Heart left ventricle (tissue), 16 donors: ENCODE results near the gene GRB2. TPM values are rescaled to one million over a fixed set of nuclear protein-coding genes. Genes with fewer than 3 reads are reported as not detected.

ENCODE experiments used
- ATAC-seq, 4 donors: fragments of 200-7000 bp; cut with Tn5 transposase; one replicate each; pipeline ENCODE4 v1.9.1; 2020 to 2022; ENCODE audit warnings: moderate library complexity in 4 of 4, mild to moderate bottlenecking in 3 of 4, moderate number of reproducible peaks in 1 of 4
- DNase-seq, 5 donors: peaks; one replicate each; pipeline ENCODE4 v3.0.0-alpha.2; 2020
- H3K27ac ChIP-seq, 12 donors: fragments of 200-600 bp; sonication (generic) in 4 of 12; one replicate each; pipeline versions ENCODE4 v1.5.0 to v1.8.0; 2016 to 2022; ENCODE audit warnings: mild to moderate bottlenecking in 2 of 12
- H3K27me3 ChIP-seq, 9 donors: fragments of 200-600 bp; sonication (generic) in 2 of 9; one replicate each; pipeline versions ENCODE4 v1.5.1 to v1.8.0; 2016 to 2022; ENCODE audit warnings: mild to moderate bottlenecking in 3 of 9
- H3K36me3 ChIP-seq, 9 donors: fragments of 200-600 bp; sonication (generic) in 2 of 9; one replicate each; pipeline versions ENCODE4 v1.5.0 to v1.8.0; 2018 to 2022; ENCODE audit warnings: mild to moderate bottlenecking in 2 of 9
- H3K4me1 ChIP-seq, 12 donors: fragments of 200-600 bp; sonication (generic) in 4 of 12; one replicate each; pipeline versions ENCODE4 v1.5.0 to v1.8.0; 2016 to 2022; ENCODE audit warnings: mild to moderate bottlenecking in 3 of 12
- H3K4me3 ChIP-seq, 12 donors: fragments of 200-600 bp; sonication (generic) in 4 of 12; one replicate each; pipeline versions ENCODE4 v1.5.0 to v1.8.0; 2017 to 2022; ENCODE audit warnings: mild to moderate bottlenecking in 9 of 12, moderate library complexity in 4 of 12
- H3K9me3 ChIP-seq, 12 donors: fragments of 200-600 bp; sonication (generic) in 4 of 12; one replicate each; pipeline versions ENCODE4 v1.5.0 to v1.8.0; 2016 to 2022; ENCODE audit warnings: mild to moderate bottlenecking in 1 of 12
- CTCF ChIP-seq, 12 donors: fragments of 200-600 bp; sonication (generic) in 4 of 12; IDR thresholded peaks; one replicate each; pipeline versions ENCODE4 v1.5.0 to v1.8.0; 2018 to 2022; ENCODE audit warnings: antibody characterized with exemption in 12 of 12, mild to moderate bottlenecking in 5 of 12
- POLR2A ChIP-seq, 2 donors: fragments of 450-650 bp; IDR thresholded peaks; one replicate each; pipeline ENCODE4 v1.6.1; 2017; ENCODE audit warnings: antibody characterized with exemption in 2 of 2, mild to moderate bottlenecking in 2 of 2, moderate library complexity in 2 of 2
- WGBS, 4 donors: extraction: QIAGEN DNeasy Blood & Tissue Kit in 2 of 4; methylation state at CpG; one replicate each; pipeline versions ENCODE4 v1.1.5 to v1.1.7; 2013 to 2018; 5-methylcytosine and 5-hydroxymethylcytosine counted together
- intact Hi-C, 10 donors: fragments of 100-400 bp; cut with DNase I; formaldehyde crosslinking; loops; one replicate each; pipeline versions ENCODE4 v1.11.1 to v1.14.2; 2022
- polyA plus RNA-seq, 2 donors: library from polyadenylated mRNA; stranded (reverse); fragments of 200-250 nt; gene quantifications; one replicate each; pipeline ENCODE4 v1.2.3, GENCODE V29; 2013
- total RNA-seq, 9 donors: library from RNA; depleted of rRNA in 2 of 9; stranded (reverse); fragments of >200 nt in 2 of 9; fragmentation: NEBNext Ultra II Directional in 3 of 9; extraction: Animal tissue kit (Norgen Biotek cat#: 25700) in 3 of 9; gene quantifications; one replicate each; pipeline versions ENCODE4 v1.1.0 to v1.2.4, GENCODE V29; 2016 to 2023
- donor health status: ischemic (EF 13 %, LVEDD 7.1; RV severe dilation, severe dysfunction).
- donor health status: healthy with polysubstance abuse.
- donor health status: DM: no; HTN: yes; CAD: no.
- donor health status: DM: no; HTN: no; CAD: no.
- donor health status: ischemic (EF 25% LVEDD 6.9; RV normal size, moderate dysfunction).
- donor health status: ischemic (EF 25% LVEDD 5.7; RV mildly dilated, moderate dysfunction).
- donor health status: healthy.
- donor health status: DM: yes; HTN: yes; CAD: no.
- donor health status: ischemic (EF 35%, LVEDD 5.7; RV mildly dilated, moderate dysfunction).
- donor health status: nonischemic (EF 11% LVEDD 7.7; RV severe dilation, severe dysfunction).
- donor health status: DM: yes; HTN: yes; CAD: no.
- donor health status: PGD.
- donor health status: ischemic (EF 29% LVEDD 5.4; RV normal size, mild dysfunction).
- donor health status: nonischemic (EF 23%, LVEDD 6.1; RV moderate dilation, normal function).

The GRB2 gene
- total and polyA plus RNA-seq, 11 donors: 24.5 to 145 (median 67.7) TPM

DNA sequence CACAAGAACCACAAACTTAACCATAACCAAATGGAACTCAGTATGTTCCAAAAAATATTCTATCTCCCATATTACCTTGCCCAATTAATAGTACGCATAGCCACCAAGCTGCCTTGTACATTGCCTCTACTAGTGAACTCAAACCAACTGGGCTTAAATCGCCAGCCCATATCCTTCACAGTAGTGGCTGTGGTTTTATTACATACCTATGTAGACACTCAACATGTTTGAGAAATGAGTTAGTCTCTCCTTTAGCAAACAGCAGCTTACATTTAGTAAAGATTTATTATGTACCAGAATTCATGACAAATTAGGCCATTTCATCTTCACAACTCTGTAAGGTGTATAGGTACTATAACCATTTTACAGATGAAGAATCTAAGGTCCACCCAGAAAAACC lies 41.4 kb downstream of the GRB2 start:
- H3K36me3 ChIP-seq: no peaks in the 10 kb centered on the region
- H3K4me1 ChIP-seq: peaks cover 0 to 87% (median 32%) of the 10 kb centered on the region in 12 donors
- DNase-seq (no peak), ATAC-seq (no peak)
- TF ChIP-seq CTCF (IDR thresholded peaks at IDR 0.05): no peak
- no peak for TF ChIP-seq POLR2A (IDR thresholded peaks at IDR 0.05)
- WGBS, 4 donors: 95 to 99% (median 97%) methylated on average over 2 of the region's 2 CpGs
- no peaks in the 10 kb centered on the region for H3K27me3 ChIP-seq
- H3K27ac ChIP-seq: no peak overlapping the region
- H3K4me3 ChIP-seq: no peak overlapping the region
- intact Hi-C loops: loop anchor here in 1 of 10 donors (5.0 kb wide), 1 partner anchor 42 kb away; no protein-coding TSS in a partner anchor
- no peaks in the 10 kb centered on the region for H3K9me3 ChIP-seq

- DNase-seq (no peak), ATAC-seq (no peak)
- Histone ChIP-seq H3K27ac (no peak overlapping the region), H3K4me3 (no peak overlapping the region), H3K9me3 (no peaks in the 10 kb centered on the region), H3K4me1 (peaks cover 0 to 84% (median 32%) of the 10 kb centered on the region in 12 donors), H3K36me3 (no peaks in the 10 kb centered on the region), H3K27me3 (no peaks in the 10 kb centered on the region)
- TF ChIP-seq POLR2A (IDR thresholded peaks at IDR 0.05): no peak
- no peak for TF ChIP-seq CTCF (IDR thresholded peaks at IDR 0.05)
- intact Hi-C loops: loop anchor here in 1 of 10 donors (5.0 kb wide), 1 partner anchor 40 kb away; no protein-coding TSS in a partner anchor
- 46 to 76% (median 60%) methylated on average over 2 of the region's 2 CpGs for whole genome bisulfite sequencing, 4 donors
Measured at GRCh38 chr17:75361996-75362395, 43.5 kb downstream of the GRB2 start.

GRCh38 chr17:75361344-75361743 lies 44.1 kb downstream of the GRB2 start:
- intact Hi-C loops: loop anchor here in 1 of 10 donors (5.0 kb wide), 1 partner anchor 39 kb away; no protein-coding TSS in a partner anchor
- Histone ChIP-seq H3K4me3 (no peak overlapping the region), H3K36me3 (no peaks in the 10 kb centered on the region), H3K9me3 (no peaks in the 10 kb centered on the region), H3K27me3 (no peaks in the 10 kb centered on the region), H3K4me1 (peaks cover 0 to 84% (median 30%) of the 10 kb centered on the region in 12 donors), H3K27ac (peak overlapping the region in 1 of 12 donors; percentile 9)
- TF ChIP-seq CTCF (IDR thresholded peaks at IDR 0.05) (no peak), POLR2A (IDR thresholded peaks at IDR 0.05) (no peak)
- WGBS, 4 donors: 50 to 62% (median 53%) methylated on average over 3 of the region's 3 CpGs
- DNase-seq: no peak
- ATAC-seq: no peak

GRCh38 chr17:75356260-75356937 lies 49.1 kb downstream of the GRB2 start:
- no peaks in the 10 kb centered on the region for H3K9me3 ChIP-seq
- peak overlapping the region in 1 of 12 donors; percentile 28 for H3K27ac ChIP-seq
- peaks cover 0 to 70% (median 12%) of the 10 kb centered on the region in 12 donors for H3K4me1 ChIP-seq
- intact Hi-C loops: no loop called here
- no peaks in the 10 kb centered on the region for H3K27me3 ChIP-seq
- ATAC-seq (no peak), DNase-seq (no peak)
- H3K36me3 ChIP-seq: no peaks in the 10 kb centered on the region
- 73 to 87% (median 77%) methylated on average over 9 of the region's 9 CpGs for WGBS, 4 donors
- no peak overlapping the region for H3K4me3 ChIP-seq
- TF ChIP-seq CTCF (IDR thresholded peaks at IDR 0.05): no peak
- no peak for TF ChIP-seq POLR2A (IDR thresholded peaks at IDR 0.05)
